ENCODE results near the gene RSAD1.

RSAD1 gene

DNA sequence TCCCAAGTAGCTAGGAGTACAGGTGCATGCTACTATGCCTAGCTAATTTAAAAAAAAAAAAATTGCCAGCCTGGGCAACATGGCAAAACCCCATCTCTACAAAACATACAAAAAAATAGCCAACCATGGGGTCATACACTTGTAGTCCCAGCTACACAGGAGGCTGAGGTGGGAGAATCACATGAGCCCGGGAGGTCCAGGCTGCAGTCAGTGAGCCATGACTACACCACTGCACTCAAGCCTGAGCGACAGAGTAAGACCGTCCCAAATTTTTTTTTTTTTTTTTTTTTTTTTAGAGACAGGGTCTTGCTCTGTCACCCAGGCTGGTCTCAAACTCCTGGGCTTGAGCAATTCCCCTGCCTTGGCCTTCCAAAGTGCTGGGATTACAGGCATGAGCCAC lies 24.8 kb upstream of the RSAD1 start:
- Histone ChIP-seq H2AFZ (ENCODE audit: low read depth, low read length, severe bottlenecking) (no peak overlapping the region), H4K20me1 (ENCODE audit: low read depth, low read length) (no peaks in the 10 kb centered on the region), H3K36me3 (ENCODE audit: low read length) (no peaks in the 10 kb centered on the region), H3K9me2 (replicated peaks; ENCODE audit: insufficient read depth, low read length) (no peaks in the 10 kb centered on the region), H3K9ac (ENCODE audit: low read length) (no peak overlapping the region), H3K27ac (ENCODE audit: low read depth, low read length) (no peak overlapping the region), H3K79me2 (ENCODE audit: insufficient read depth, low read length) (no peaks in the 10 kb centered on the region), H3K4me3 (ENCODE audit: insufficient read depth, low read length, poor library complexity, severe bottlenecking) (no peak overlapping the region), H3K27me3 (ENCODE audit: low read length) (no peaks in the 10 kb centered on the region), H3F3A (ENCODE audit: insufficient read depth) (no peaks in the 10 kb centered on the region), H3K9me3 (ENCODE audit: insufficient read depth, low read length) (no peaks in the 10 kb centered on the region), H3K4me2 (ENCODE audit: low read depth, low read length, poor library complexity, severe bottlenecking) (no peak overlapping the region)
- TF ChIP-seq, protein P1, sequence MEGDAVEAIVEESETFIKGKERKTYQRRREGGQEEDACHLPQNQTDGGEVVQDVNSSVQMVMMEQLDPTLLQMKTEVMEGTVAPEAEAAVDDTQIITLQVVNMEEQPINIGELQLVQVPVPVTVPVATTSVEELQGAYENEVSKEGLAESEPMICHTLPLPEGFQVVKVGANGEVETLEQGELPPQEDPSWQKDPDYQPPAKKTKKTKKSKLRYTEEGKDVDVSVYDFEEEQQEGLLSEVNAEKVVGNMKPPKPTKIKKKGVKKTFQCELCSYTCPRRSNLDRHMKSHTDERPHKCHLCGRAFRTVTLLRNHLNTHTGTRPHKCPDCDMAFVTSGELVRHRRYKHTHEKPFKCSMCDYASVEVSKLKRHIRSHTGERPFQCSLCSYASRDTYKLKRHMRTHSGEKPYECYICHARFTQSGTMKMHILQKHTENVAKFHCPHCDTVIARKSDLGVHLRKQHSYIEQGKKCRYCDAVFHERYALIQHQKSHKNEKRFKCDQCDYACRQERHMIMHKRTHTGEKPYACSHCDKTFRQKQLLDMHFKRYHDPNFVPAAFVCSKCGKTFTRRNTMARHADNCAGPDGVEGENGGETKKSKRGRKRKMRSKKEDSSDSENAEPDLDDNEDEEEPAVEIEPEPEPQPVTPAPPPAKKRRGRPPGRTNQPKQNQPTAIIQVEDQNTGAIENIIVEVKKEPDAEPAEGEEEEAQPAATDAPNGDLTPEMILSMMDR (IDR thresholded peaks at IDR 0.05; ENCODE audit: insufficient read depth, low read length, poor library complexity, severe bottlenecking): no peak
- no peak for TF ChIP-seq EZH2phosphoT487 (conservative IDR thresholded peaks at IDR 0.05; ENCODE audit: low read length)

DNA sequence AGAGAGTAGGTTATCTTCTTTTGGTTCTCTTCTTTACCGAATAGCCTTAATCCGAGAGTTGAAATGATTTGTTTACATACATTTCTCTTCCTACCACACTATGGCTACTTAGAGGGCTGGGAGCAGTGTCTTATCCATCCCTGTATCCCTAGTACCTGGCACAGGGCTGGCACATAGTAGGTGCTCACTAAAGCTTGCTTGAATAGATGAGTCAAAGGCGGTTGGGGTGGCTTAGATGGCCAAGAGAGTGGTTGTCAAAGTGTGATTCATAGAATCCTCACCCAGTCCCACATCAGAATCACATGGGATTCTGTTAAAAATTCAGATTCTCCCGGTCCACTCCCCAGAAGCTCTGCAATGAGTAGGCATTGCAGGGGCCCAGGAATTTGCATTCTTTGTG lies 21.0 kb upstream of the RSAD1 start:
- Histone ChIP-seq H2AFZ (ENCODE audit: low read depth, low read length, severe bottlenecking) (no peak overlapping the region), H3K27me3 (ENCODE audit: low read length) (no peaks in the 10 kb centered on the region), H3K9ac (ENCODE audit: low read length) (no peak overlapping the region), H3K4me3 (ENCODE audit: insufficient read depth, low read length, poor library complexity, severe bottlenecking) (no peak overlapping the region), H3K9me3 (ENCODE audit: insufficient read depth, low read length) (no peaks in the 10 kb centered on the region), H4K20me1 (ENCODE audit: low read depth, low read length) (no peaks in the 10 kb centered on the region), H3K9me2 (replicated peaks; ENCODE audit: insufficient read depth, low read length) (no peaks in the 10 kb centered on the region), H3F3A (ENCODE audit: insufficient read depth) (no peaks in the 10 kb centered on the region), H3K36me3 (ENCODE audit: low read length) (no peaks in the 10 kb centered on the region), H3K79me2 (ENCODE audit: insufficient read depth, low read length) (no peaks in the 10 kb centered on the region), H3K27ac (ENCODE audit: low read depth, low read length) (no peak overlapping the region), H3K4me2 (ENCODE audit: low read depth, low read length, poor library complexity, severe bottlenecking) (no peak overlapping the region)
- TF ChIP-seq, protein P1 (IDR thresholded peaks at IDR 0.05; ENCODE audit: insufficient read depth, low read length, poor library complexity, severe bottlenecking): no peak
- TF ChIP-seq EZH2phosphoT487 (conservative IDR thresholded peaks at IDR 0.05; ENCODE audit: low read length): no peak

DNA sequence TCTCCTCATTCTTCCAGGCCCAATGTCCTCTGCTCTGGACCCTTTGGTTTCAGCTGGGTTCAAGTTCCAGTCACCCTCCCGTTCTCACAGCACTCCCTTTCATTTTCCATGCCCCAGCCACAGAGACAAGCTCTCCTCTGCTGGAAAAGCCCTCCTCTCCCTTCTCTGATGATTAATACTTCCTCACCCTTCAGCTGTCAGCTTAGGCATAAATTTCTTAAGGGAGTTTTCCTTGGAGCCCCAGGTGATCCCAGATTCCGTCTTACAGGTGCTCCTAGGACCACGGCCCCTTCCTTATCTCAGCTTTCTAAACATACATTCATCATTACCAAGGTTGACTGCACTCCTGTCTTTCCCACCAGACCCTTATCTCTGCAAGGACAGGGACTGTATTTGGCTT lies 20.4 kb upstream of the RSAD1 start:
- Histone ChIP-seq H3K9ac (ENCODE audit: low read length) (no peak overlapping the region), H4K20me1 (ENCODE audit: low read depth, low read length) (no peaks in the 10 kb centered on the region), H3K79me2 (ENCODE audit: insufficient read depth, low read length) (no peaks in the 10 kb centered on the region), H3K4me3 (ENCODE audit: insufficient read depth, low read length, poor library complexity, severe bottlenecking) (no peak overlapping the region), H3K27me3 (ENCODE audit: low read length) (no peaks in the 10 kb centered on the region), H3K27ac (ENCODE audit: low read depth, low read length) (no peak overlapping the region), H3K9me3 (ENCODE audit: insufficient read depth, low read length) (no peaks in the 10 kb centered on the region), H3K9me2 (replicated peaks; ENCODE audit: insufficient read depth, low read length) (no peaks in the 10 kb centered on the region), H3F3A (ENCODE audit: insufficient read depth) (no peaks in the 10 kb centered on the region), H3K36me3 (ENCODE audit: low read length) (no peaks in the 10 kb centered on the region), H2AFZ (ENCODE audit: low read depth, low read length, severe bottlenecking) (no peak overlapping the region), H3K4me2 (ENCODE audit: low read depth, low read length, poor library complexity, severe bottlenecking) (no peak overlapping the region)
- no peak for TF ChIP-seq EZH2phosphoT487 (conservative IDR thresholded peaks at IDR 0.05; ENCODE audit: low read length)
- TF ChIP-seq, protein P1 (IDR thresholded peaks at IDR 0.05; ENCODE audit: insufficient read depth, low read length, poor library complexity, severe bottlenecking): no peak
